HG03097 (cell line): ENCODE data around the gene USB1.

Source experiments
- ATAC-seq: cut with Tn5 transposase; IDR thresholded peaks from one replicate; pipeline ENCODE4 v1.9.1; 2021; ENCODE audit not compliant: unreplicated experiment, low FRiP score

Gene USB1

DNA sequence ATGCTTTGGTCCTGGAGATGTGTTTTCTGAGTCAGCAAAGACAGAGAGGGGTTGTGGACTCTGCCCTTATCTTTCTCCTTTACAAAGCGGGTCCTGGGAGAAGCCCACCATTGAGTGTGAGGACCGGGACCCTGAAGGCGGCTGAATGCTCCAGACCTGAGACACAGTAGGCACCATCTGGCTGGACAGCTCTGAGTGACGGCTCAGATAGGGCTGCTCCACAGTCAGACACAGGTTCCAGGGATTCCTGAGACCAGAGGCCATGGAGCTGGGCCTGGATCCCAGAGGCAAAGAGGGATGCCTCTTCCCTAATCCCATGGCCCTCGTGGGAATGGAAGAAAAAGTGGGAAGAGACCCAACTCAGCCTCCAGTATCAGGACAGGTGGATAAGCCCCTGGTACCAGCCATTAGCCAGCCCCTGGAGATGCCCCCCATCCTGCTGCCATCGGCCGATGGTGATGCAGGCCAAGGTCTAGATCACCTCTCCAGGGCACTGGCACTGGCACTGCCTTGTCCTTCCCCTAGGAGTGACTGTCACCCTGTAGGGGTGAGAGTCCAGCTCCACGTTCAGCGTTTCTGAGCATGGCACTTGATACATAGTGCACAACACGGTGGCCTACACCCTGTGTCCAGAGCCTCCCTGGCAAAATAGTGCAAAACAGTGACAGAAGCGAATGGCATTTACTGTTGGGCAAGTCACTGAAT, 29.1 kb downstream of the USB1 start:
- no peak for ATAC-seq

DNA sequence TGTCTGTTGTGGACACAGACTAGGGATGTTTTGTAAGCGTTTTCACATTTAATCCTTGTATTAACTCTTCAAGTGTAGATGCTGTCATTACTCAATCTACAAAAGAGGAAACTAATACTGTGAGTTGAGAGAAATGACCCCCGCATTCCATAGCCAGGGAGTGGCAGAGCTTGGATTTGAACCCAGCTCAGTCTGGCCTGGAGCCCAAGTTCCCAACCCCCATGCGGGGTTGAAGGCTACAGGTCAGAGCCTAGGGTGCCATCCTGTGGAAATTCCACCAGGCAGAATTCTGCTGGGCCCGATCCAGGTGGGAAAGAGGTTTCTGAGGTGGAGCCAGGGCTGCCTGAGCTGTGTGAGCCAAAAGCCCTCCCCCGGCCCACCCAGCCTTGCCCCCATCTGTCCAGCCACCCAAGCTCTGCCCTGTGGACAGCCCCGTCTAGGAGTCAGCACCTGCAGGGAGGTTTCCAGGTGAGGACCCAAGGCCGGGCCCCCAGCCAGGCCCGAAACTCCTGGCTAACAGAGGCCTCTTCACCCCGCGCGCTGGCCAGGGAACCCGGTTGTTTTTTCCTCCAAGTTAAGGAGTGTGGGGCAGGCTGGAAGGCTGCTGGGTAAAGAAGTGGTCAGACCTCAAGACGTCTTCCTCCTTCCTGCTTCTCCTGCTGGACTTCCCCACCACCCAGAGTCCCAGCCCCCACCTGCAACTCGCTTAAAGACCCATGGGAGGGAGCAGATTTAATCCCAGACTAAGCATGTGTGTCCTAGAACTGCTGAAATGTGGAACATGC, 30.0 kb downstream of the USB1 start:
- ATAC-seq = no peak

DNA sequence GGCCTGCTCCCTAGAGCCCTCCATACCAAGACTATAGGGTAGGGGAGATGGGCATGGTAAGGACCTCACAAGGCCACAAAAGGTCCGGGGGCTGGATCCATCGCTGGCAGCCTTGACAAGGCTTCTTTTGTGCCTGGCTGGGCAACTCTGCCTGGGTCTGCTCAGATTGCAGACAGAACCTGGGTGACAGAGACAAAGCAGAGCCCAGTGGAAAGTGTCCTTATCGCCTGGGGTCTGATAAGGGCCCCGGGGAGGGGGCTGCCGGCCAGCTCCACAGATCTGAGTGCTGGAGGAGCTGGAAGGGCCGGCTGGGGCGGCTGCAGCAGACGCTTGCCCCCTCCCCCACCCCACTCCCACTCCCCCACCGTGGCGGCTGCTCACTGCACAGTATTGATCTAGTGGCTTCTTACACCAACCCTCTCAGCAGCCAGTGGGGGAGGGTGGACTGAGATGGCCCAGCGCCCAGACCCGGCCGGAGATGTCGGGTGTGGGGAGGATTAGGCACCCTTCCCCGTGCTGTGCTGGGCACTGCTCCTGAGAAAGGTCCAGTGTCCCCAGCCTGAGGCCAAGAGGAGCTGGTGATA, 31.6 kb downstream of the USB1 start:
- no peak for ATAC-seq

DNA sequence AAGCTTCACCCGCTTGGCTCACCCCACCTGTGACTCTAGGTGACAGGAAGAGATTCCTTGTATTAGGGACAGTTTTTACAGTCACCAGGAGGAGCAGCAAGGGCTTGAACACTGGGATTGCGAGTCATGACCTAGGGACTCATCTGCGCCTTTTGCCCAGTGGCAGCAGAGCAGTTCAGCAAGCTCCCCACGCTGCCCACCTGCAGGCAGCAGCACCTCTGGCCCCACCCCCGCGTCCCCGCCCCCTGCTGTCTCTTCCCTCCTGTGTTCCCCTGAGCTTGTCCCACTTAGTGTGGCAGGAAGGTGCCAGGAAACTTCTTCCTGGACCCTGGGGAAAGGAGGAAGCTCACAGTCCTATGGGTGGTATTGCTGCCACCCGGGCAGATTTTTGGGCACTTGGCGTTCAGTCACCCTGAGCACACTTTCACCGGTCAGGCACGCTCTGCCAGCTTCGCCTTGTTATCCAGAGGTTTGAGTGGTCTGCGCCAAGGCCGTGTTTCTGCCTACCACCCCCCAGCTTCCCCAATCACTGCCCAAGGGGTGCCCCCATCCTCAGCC, 33.0 kb downstream of the USB1 start:
- ATAC-seq = no peak

DNA sequence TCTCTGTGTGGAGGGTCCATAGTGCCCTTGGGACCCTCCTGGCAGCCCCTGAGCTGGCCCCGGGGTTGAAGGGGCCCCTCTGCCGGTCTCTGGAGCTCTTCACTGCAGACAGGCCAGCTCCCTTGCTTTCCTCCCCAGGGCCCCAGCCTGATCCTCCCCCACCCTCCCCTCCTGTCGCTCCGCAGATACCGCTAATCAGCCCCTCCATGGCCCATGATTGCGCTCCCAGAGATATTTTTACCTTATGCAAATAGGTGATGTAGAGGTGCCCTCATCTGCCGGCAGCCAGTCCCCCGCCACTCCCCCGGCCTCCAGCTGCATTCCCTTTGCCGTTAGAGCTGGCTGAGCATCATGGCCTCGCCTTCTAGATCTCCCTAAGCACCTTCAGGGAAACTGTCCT, 33.6 kb downstream of the USB1 start:
- no peak for ATAC-seq

DNA sequence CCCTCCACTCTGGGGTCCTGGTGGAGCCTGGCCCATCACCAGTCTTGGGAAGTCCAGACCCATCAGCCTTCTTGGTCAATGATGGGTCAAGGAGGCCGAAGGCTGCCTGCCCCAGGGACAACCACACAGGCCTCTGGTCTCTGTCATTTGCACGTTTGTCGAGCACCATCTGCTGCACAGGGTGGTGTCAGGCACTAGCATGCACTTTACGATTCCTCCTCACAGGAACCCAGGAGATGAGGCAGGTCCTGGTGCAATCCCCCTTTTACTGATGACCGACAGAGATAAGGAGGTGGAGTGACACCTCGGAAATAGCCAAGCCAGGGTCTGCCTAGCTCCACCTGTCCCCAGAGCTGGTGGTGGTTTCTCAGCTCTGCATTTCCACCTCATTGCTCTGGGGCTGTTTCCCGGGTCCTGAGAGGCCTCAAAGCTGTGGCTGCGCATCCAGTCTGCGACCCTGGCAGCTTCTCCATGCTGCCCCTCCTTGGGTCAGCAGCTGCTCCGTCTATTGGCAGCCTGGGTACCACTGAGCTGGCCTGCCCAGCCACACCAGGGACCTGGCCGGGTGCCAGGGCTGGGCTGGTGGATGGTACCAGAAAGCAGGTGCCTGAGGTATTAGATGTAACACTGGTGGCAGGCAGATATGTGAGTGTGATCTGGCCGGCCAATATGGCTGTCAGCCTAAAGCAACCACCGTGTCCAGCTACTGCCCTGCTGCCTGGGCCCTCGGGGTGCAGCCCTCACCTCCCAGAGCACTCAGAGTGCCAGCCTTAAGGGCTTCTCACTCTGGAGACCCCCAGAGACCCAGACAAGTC, 34.4 kb downstream of the USB1 start:
- ATAC-seq = no peak

DNA sequence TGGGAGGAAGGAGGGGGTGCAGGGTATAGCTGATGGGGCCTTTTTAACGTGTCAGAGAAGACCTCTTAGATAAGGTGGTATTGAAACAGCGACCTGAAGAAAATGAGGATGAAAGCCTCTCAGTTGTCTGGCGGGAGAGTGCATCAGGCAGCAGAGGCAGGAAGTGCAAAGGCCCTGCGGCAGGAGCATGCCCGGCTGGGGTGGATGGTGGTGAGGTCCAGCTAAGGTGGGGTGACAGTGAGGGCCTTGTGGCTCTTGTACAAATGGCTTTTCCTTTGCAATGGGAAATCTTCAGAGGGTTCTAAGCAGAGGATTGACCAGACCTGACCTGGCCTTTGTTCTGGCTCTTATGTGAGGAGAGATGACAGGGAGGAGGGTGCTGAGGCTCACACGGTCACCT, 35.7 kb downstream of the USB1 start:
- ATAC-seq = no peak

DNA sequence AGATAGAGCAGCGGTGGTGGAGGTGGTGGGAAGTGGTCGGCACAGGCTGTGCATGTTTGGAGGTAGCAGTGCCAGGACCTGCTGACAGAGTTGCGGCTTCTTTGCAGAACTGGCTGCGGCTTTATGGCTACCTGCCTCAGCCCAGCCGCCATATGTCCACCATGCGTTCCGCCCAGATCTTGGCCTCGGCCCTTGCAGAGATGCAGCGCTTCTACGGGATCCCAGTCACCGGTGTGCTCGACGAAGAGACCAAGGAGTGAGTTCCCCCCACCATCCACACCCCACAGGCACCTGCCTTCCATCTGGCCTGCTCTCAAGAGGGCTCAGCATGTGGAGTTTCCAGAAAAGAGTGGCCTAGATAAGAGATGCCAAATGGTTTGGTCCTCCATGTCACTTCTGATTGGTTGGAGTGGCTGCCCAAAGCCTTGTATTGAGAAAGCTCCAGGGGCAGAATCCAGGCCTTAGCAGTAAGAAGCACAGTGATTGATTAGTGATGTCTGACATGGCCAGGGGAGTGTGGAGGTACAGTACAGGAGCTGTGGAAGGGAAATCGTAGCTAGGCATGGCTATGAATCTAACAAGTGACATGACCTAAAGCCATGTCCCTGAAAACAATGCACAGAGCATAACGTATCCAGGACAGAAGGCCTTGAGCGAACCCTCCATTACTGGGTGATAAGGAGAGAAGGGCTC, 36.3 kb downstream of the USB1 start:
- ATAC-seq = no peak

DNA sequence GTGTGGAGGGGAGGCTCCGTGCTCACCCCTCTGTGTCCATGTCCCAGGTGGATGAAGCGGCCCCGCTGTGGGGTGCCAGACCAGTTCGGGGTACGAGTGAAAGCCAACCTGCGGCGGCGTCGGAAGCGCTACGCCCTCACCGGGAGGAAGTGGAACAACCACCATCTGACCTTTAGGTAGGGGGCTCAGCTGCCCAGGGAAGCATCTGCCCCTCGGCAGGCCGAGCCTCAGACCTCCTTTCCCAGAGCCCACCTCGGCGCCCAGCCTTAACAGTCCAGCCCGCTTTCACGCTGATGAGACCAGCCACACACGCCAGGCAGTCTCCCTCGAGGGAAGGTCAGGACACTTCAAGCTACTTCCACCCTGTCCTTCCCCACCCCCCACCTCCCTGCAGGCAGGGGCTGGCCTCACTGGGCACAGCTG, 37.0 kb downstream of the USB1 start:
- ATAC-seq = no peak

DNA sequence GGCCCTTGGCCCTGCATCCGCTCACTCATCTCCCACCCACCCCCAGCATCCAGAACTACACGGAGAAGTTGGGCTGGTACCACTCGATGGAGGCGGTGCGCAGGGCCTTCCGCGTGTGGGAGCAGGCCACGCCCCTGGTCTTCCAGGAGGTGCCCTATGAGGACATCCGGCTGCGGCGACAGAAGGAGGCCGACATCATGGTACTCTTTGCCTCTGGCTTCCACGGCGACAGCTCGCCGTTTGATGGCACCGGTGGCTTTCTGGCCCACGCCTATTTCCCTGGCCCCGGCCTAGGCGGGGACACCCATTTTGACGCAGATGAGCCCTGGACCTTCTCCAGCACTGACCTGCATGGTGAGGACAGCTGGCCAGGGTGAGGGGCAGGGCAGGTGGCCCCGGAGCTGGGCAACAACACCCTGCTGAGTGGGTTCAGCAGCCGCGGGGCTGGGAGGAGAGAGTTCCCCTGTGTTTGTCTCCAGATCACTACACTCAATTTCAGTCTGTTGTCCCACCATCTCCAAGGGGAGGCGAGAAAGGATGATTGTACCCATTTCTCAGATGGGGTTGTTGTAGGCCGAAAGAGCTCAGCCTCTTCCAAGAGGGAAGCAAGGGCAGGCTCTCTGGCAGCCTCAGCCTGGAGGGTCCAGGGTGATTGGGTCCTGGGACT, 38.8 kb downstream of the USB1 start:
- no peak for ATAC-seq

DNA sequence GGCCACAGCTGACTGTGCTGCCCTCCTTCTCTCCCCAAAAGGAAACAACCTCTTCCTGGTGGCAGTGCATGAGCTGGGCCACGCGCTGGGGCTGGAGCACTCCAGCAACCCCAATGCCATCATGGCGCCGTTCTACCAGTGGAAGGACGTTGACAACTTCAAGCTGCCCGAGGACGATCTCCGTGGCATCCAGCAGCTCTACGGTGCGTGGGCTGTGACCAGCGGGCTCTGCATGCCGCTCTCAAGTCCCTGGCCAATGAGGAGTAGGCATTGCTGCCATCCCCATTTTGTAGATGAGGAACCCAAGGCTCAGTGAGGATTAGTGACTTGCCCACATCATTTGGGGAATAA, 39.3 kb downstream of the USB1 start:
- ATAC-seq = no peak

DNA sequence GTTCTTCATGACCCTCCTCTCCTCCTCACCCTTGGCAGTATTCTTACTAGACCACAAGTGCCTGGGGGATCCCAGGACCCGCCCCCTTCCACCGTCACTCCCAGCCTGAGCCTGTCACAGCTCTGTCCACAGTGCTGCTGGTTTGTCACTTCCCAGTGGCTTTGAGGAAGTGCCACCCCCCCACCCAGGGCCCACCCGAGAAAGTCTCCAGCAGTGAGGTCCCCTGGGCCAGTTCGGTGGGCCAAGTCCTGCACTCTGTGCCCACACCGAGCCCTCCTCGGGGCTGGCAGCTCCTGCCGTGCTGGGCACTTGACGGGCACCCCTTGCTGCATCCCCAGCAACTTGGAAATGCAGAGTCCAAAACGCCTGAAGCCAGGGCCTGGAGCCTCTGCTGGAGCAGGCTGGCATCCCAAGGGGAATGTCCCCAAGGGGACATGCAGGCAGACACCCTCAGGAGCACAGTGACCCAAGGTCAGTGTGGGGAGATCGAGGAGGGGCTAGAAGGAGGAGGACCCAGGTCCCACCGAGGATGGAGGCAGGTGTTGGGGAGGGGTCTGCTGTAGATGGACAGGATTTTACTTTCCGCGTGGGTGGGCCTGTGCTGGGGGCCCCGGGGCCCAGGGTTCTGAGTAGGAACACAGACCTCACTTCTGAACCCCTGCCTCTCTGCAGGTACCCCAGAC, 39.9 kb downstream of the USB1 start:
- ATAC-seq = no peak

DNA sequence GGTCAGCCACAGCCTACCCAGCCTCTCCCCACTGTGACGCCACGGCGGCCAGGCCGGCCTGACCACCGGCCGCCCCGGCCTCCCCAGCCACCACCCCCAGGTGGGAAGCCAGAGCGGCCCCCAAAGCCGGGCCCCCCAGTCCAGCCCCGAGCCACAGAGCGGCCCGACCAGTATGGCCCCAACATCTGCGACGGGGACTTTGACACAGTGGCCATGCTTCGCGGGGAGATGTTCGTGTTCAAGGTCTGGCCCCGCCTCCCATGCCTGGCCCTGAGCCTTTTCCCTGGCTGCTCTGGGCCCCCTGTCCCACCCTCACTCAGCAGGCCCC, 40.4 kb downstream of the USB1 start:
- no peak for ATAC-seq

DNA sequence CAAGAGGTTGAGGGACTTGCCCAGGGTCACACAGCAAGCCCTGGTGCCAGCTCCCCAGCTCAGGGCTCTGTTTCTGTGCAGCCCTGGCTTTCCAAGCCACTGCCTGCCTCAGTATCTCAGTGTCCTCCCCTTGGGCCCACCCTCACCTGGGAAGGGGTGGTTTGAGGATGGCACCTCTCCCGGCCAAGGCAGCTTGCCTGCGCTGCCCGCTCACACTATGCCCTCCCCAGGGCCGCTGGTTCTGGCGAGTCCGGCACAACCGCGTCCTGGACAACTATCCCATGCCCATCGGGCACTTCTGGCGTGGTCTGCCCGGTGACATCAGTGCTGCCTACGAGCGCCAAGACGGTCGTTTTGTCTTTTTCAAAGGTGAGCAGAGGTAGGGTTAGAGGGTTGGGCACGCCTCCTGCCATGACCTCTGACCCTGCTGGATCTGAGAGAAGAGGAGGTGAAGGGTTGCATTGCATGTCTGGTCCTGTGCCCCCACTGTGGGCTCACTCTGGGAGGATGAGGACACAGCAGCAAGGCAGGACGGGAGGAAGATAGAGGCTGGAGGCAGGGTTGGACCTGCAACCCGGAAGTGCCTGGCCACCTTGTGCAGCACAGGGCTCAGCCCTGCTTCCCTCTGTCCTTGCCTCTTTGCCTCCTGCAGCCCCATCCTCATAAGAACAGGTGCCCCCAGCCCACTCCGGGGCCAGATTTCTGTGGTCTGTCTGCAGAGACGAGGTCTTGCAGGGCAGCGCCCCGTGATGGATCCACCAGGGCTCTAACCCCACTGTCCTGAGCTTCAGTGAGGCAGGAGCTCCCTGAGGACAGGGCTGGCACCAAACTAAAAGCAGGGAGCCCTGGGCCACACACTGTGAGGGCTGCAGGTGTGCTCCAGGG, 41.0 kb downstream of the USB1 start:
- ATAC-seq = no peak

DNA sequence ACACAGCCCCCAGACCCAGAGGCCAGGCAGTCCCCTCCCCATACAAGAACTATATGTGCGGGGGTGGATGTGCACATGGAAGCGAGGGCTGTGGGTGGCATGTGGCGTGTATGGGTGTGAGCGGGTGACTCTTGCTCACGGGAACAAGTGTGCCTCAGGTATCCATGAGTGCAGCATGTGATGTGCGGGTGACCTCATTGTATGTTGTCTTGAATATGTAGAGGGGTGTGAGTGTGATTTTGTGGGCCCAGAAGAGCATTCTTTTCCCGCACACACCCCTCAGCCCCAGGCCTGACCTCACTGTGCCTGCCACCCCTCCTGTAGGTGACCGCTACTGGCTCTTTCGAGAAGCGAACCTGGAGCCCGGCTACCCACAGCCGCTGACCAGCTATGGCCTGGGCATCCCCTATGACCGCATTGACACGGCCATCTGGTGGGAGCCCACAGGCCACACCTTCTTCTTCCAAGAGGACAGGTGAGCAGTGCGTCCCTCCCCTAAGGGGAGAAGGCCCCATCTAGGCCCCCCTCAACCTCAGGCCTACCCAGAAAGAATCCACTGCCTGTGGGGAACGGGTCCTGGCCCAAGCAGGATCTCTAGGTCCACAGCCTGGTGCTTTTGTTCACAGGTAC, 41.8 kb downstream of the USB1 start:
- ATAC-seq = no peak

DNA sequence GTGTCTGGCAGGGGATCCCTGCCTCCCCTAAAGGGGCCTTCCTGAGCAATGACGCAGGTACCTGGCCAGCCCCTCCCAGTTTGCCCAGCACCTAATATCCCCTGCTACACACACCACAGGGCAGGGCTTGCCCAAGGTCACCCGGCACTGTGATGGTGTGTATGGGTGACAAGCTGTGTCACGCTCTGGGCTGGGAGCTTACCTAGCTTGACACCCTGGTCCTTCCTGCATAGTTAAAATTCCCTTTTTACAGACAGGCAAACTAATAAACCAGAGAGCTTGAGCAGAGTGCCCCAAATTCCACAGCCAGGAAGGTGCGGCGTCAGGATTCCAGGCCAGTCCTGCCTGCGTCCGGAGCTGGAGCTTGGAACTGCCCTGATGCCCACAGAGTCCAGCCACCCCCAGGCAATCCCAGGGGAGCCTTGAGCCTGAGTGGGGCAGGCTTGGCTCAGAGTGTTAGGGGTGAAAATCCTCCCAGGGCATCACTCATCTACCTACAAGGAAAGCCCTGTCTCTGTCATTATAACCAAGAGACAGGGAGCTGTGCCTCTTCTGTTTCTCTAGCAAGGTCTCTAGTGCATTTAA, 42.5 kb downstream of the USB1 start:
- ATAC-seq = no peak

DNA sequence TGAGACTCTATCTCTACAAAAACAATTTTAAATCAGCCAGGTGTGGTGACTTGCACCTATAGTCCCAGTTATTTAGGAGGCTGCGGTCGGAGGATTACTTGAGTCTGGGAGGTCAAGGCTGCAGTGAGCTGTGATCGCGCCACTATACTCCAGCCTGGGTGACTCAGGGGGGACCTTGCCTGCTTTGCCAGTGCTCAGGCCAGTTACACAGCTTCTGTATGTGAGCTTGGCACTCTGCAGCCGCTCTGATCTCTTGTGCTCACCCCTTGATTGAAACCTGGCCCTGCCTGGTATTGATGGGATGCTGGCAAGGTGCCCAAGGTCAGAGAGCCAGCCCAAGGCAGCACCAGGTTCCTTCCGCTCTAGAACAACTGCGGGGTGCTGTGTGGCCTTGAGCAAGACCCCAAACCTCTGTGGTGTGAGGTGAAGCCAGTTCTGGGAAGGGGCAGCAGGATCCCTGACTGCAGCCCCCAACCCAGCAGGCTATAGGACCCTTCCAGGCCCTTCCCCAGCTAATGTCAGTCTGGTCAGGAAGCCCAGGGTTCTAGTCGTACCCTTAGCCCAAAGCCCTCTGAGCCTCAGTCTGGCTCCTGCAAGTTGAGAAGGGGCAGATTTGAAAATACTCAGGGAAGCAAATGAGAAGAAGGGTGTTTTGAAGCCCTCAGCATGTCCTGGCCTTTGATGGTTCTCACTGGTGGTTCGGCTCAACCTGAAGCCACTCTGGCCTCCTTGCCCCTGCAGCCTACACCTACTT, 43.2 kb downstream of the USB1 start:
- ATAC-seq = no peak
